ENCODE measurements around the gene LTBP3. TPM values are rescaled to one million over a fixed set of nuclear protein-coding genes. Genes with fewer than 3 reads are reported as not detected.

Gene LTBP3
- total RNA-seq, 2 experiments from 2014 or later, result 80.2 to 92.5 TPM

- DNase-seq, result no peak
- no peaks in the 10 kb centered on the region for H3K27me3 Mint-ChIP-seq
- H3K36me3 Mint-ChIP-seq (ENCODE audit: low read depth), result peaks cover 11% of the 10 kb centered on the region
- H3K4me1 Mint-ChIP-seq, result peaks cover 64% of the 10 kb centered on the region
- ChIA-PET POLR2A (no interaction called here), CTCF (interaction anchor here (1.0 to 1.6 kb wide), 4 partner anchors 11 to 53 kb away, joined by 3 to 4 read pairs (median 4); no protein-coding TSS in a partner anchor)
- no peaks in the 10 kb centered on the region for H3K9me3 Mint-ChIP-seq
- peak overlapping the region; percentile 58 for H3K4me3 Mint-ChIP-seq
- peak overlapping the region; percentile 84 for H3K27ac Mint-ChIP-seq
Measured at GRCh38 chr11:65554842-65555430, 3.2 kb downstream of the LTBP3 start.

GRCh38 chr11:65554057-65554818 lies 3.9 kb downstream of the LTBP3 start:
- ChIA-PET CTCF (interaction anchor here (1.2 to 4.5 kb wide), 5 partner anchors 11 to 52 kb away, joined by 3 to 37 read pairs (median 4); partner anchors contain the start of genes FAM89B and ZNRD2), POLR2A (no interaction called here)
- no peaks in the 10 kb centered on the region for H3K27me3 Mint-ChIP-seq
- peak overlapping the region; percentile 84 for H3K27ac Mint-ChIP-seq
- no peaks in the 10 kb centered on the region for H3K9me3 Mint-ChIP-seq
- peak overlapping the region; percentile 58 for H3K4me3 Mint-ChIP-seq
- H3K36me3 Mint-ChIP-seq (ENCODE audit: low read depth), result peaks cover 15% of the 10 kb centered on the region
- peaks cover 62% of the 10 kb centered on the region for H3K4me1 Mint-ChIP-seq
- no peak for DNase-seq

GRCh38 chr11:65553301-65554001 lies 4.7 kb downstream of the LTBP3 start:
- Mint-ChIP-seq H3K4me3 (peak overlapping the region; percentile 56), H3K4me1 (peaks cover 68% of the 10 kb centered on the region), H3K27ac (peak overlapping the region; percentile 75), H3K27me3 (no peaks in the 10 kb centered on the region), H3K9me3 (no peaks in the 10 kb centered on the region), H3K36me3 (ENCODE audit: low read depth) (peaks cover 20% of the 10 kb centered on the region)
- DNase-seq, result peak; percentile 89
- ChIA-PET POLR2A (no interaction called here), CTCF (interaction anchor here (1.2 to 4.5 kb wide), 4 partner anchors 12 to 22 kb away, joined by 3 to 37 read pairs (median 22); partner anchors contain the start of genes FAM89B and ZNRD2)

GRCh38 chr11:65552388-65552951 lies 5.7 kb downstream of the LTBP3 start:
- Mint-ChIP-seq H3K4me3 (no peak overlapping the region), H3K4me1 (peaks cover 77% of the 10 kb centered on the region), H3K36me3 (ENCODE audit: low read depth) (peaks cover 26% of the 10 kb centered on the region), H3K27me3 (no peaks in the 10 kb centered on the region), H3K27ac (peak overlapping the region; percentile 62), H3K9me3 (no peaks in the 10 kb centered on the region)
- no peak for DNase-seq
- POLR2A ChIA-PET, result no interaction called here
- CTCF ChIA-PET, result interaction anchor here (0.7 to 4.5 kb wide), 10 partner anchors 9 to 286 kb away, joined by 3 to 37 read pairs (median 4); partner anchors contain the start of genes FAM89B, MALAT1 and ZNRD2

- POLR2A ChIA-PET, result no interaction called here
Measured at GRCh38 chr11:65551572-65552387, 6.4 kb downstream of the LTBP3 start.

GRCh38 chr11:65549096-65549495 lies 9.1 kb downstream of the LTBP3 start:
- ChIA-PET CTCF (interaction anchor here (1.3 to 2.0 kb wide), 3 partner anchors 9 to 21 kb away, joined by 3 to 14 read pairs (median 3); partner anchors contain the start of gene ZNRD2), POLR2A (interaction anchor here (0.6 kb wide), 1 partner anchor 11 kb away, joined by 3 read pairs; no protein-coding TSS in a partner anchor)
- Mint-ChIP-seq H3K4me3 (no peak overlapping the region), H3K27ac (no peak overlapping the region), H3K4me1 (peaks cover 64% of the 10 kb centered on the region), H3K9me3 (no peaks in the 10 kb centered on the region), H3K27me3 (no peaks in the 10 kb centered on the region), H3K36me3 (ENCODE audit: low read depth) (peaks cover 27% of the 10 kb centered on the region)
- DNase-seq, result no peak

More at GRCh38 chr11:65551572-65552387, 6.4 kb downstream of the LTBP3 start:
- DNase-seq, result peak; percentile 71
- CTCF ChIA-PET, result interaction anchor here (0.7 to 4.5 kb wide), 12 partner anchors 9 to 285 kb away, joined by 3 to 37 read pairs (median 4); partner anchors contain the start of genes FAM89B, MALAT1 and ZNRD2
- Mint-ChIP-seq H3K9me3 (no peaks in the 10 kb centered on the region), H3K4me3 (no peak overlapping the region), H3K27ac (peak overlapping the region; percentile 62), H3K27me3 (no peaks in the 10 kb centered on the region), H3K4me1 (peaks cover 75% of the 10 kb centered on the region), H3K36me3 (ENCODE audit: low read depth) (peaks cover 26% of the 10 kb centered on the region)

- peak overlapping the region; percentile 76 for H3K27ac Mint-ChIP-seq
- no peaks in the 10 kb centered on the region for H3K27me3 Mint-ChIP-seq
- ChIA-PET POLR2A (no interaction called here), CTCF (interaction anchor here (1.3 to 2.0 kb wide), 3 partner anchors 8 to 22 kb away, joined by 3 to 14 read pairs (median 3); partner anchors contain the start of gene ZNRD2)
- DNase-seq, result no peak
- H3K36me3 Mint-ChIP-seq (ENCODE audit: low read depth), result peaks cover 29% of the 10 kb centered on the region
- peaks cover 63% of the 10 kb centered on the region for H3K4me1 Mint-ChIP-seq
- H3K4me3 Mint-ChIP-seq, result peak overlapping the region; percentile 43
- no peaks in the 10 kb centered on the region for H3K9me3 Mint-ChIP-seq
Measured at GRCh38 chr11:65548395-65548794, 9.8 kb downstream of the LTBP3 start.

- ChIA-PET CTCF (interaction anchor here (0.8 to 2.9 kb wide), 8 partner anchors 7 to 46 kb away, joined by 3 to 14 read pairs (median 4); partner anchors contain the start of gene ZNRD2), POLR2A (no interaction called here)
- Mint-ChIP-seq H3K4me1 (peaks cover 56% of the 10 kb centered on the region), H3K27me3 (no peaks in the 10 kb centered on the region), H3K4me3 (peak overlapping the region; percentile 70), H3K27ac (peak overlapping the region; percentile 55), H3K36me3 (ENCODE audit: low read depth) (peaks cover 29% of the 10 kb centered on the region), H3K9me3 (no peaks in the 10 kb centered on the region)
- no peak for DNase-seq
Measured at GRCh38 chr11:65547446-65548125, 10.6 kb downstream of the LTBP3 start.

- Mint-ChIP-seq H3K9me3 (no peaks in the 10 kb centered on the region), H3K36me3 (ENCODE audit: low read depth) (peaks cover 23% of the 10 kb centered on the region), H3K4me1 (peaks cover 52% of the 10 kb centered on the region), H3K27me3 (no peaks in the 10 kb centered on the region), H3K4me3 (peak overlapping the region; percentile 70), H3K27ac (peak overlapping the region; percentile 92)
- ChIA-PET CTCF (interaction anchor here (0.8 to 2.9 kb wide), 8 partner anchors 11 to 48 kb away, joined by 3 to 9 read pairs (median 4); partner anchors contain the start of gene ZNRD2), POLR2A (interaction anchor here (0.6 kb wide), 1 partner anchor 53 kb away, joined by 3 read pairs; no protein-coding TSS in a partner anchor)
- peak; percentile 97 for DNase-seq
Measured at GRCh38 chr11:65546217-65546958, 11.8 kb downstream of the LTBP3 start.

- H3K27ac Mint-ChIP-seq, result peak overlapping the region; percentile 78
- no peaks in the 10 kb centered on the region for H3K27me3 Mint-ChIP-seq
- H3K4me1 Mint-ChIP-seq, result peaks cover 51% of the 10 kb centered on the region
- POLR2A ChIA-PET, result no interaction called here
- no peaks in the 10 kb centered on the region for H3K9me3 Mint-ChIP-seq
- DNase-seq, result no peak
- CTCF ChIA-PET, result interaction anchor here (0.9 to 2.9 kb wide), 4 partner anchors 9 to 43 kb away, joined by 3 to 9 read pairs (median 6); partner anchors contain the start of gene ZNRD2
- peak overlapping the region; percentile 70 for H3K4me3 Mint-ChIP-seq
- peaks cover 20% of the 10 kb centered on the region for H3K36me3 Mint-ChIP-seq (ENCODE audit: low read depth)
Measured at GRCh38 chr11:65545853-65546216, 12.3 kb downstream of the LTBP3 start.

Data from activated CD4-positive, alpha-beta T cell treated with anti-CD3 and anti-CD28 coated beads, Interleukin-2, amount 10 ng/mL, durations not matched to agents 7 days and 5 days (primary cell).